B cell (primary cell): ENCODE measurements around the gene SLC1A2. TPM values are rescaled to one million over a fixed set of nuclear protein-coding genes. Genes with fewer than 3 reads are reported as not detected.

Experiments used
- ATAC-seq: fragments of 200-7000 bp; cut with Tn5 transposase; one replicate; pipeline ENCODE4 v1.10.0; 2021; ENCODE audit warnings: low read depth, mild to moderate bottlenecking, moderate number of reproducible peaks, moderate library complexity
- CTCF ChIA-PET: fragments of 350-600 bp; sonication (Branson Sonifier 250); formaldehyde crosslinking; loops from one replicate; lab custom pipeline; 2021; ENCODE audit warnings: antibody characterized with exemption, inconsistent platforms; lab: Charles Lee
- POLR2A ChIA-PET: fragments of 350-600 bp; sonication (Branson Sonifier 250); formaldehyde crosslinking; loops from one replicate; lab custom pipeline; 2021; ENCODE audit warnings: antibody characterized with exemption; lab: Charles Lee
- DNase-seq: peaks from one replicate; pipeline ENCODE4 v3.0.0; 2013
- H2AFZ ChIP-seq: 2 replicates; pipeline ENCODE4 v1.6.1; 2012; ENCODE audit warnings: mild to moderate bottlenecking, low read depth, low read length; ENCODE audit not compliant: insufficient read depth, poor library complexity, severe bottlenecking
- H3K27ac ChIP-seq, 2 donors: 1 replicate in 1 of 2; 2 replicates in 1 of 2; pipeline ENCODE4 v1.5.1; 2012 to 2013; ENCODE audit warnings: low read length in 2 of 2, mild to moderate bottlenecking in 2 of 2, moderate library complexity in 1 of 2
- H3K27me3 ChIP-seq, 4 experiments: fragments of 200-600 bp in 1 of 4; sonication (generic) in 1 of 4; replicated peaks in 1 of 4; 1 replicate in 2 of 4; 2 replicates in 2 of 4; pipeline versions ENCODE4 v1.6.1 to v1.7.0; 2013 to 2016; ENCODE audit warnings: low read length in 3 of 4, mild to moderate bottlenecking in 2 of 4, mixed read lengths in 1 of 4, moderate library complexity in 1 of 4; ENCODE audit not compliant: insufficient read depth in 4 of 4, control insufficient read depth in 3 of 4; ENCODE audit errors: control extremely low read depth in 1 of 4
- H3K36me3 ChIP-seq, 2 experiments: replicated peaks in 1 of 2; 1 replicate in 1 of 2; 2 replicates in 1 of 2; pipeline versions ENCODE4 v1.6.1 to v1.7.1; 2013; ENCODE audit warnings: low read length in 1 of 2; ENCODE audit not compliant: insufficient read depth in 2 of 2, control insufficient read depth in 1 of 2; ENCODE audit errors: control extremely low read depth in 1 of 2, extremely low read depth in 1 of 2
- H3K4me1 ChIP-seq, 2 donors: fragments of 200-600 bp in 1 of 2; sonication (generic) in 1 of 2; 1 replicate in 1 of 2; 2 replicates in 1 of 2; pipeline versions ENCODE4 v1.5.1 to v1.6.1; 2013 to 2017; ENCODE audit warnings: low read length in 2 of 2; ENCODE audit not compliant: control insufficient read depth in 2 of 2, insufficient read depth in 2 of 2
- H3K4me2 ChIP-seq: replicated peaks from 2 replicates; pipeline ENCODE3; 2012; ENCODE audit warnings: mild to moderate bottlenecking, low read depth, low read length; ENCODE audit not compliant: poor library complexity, severe bottlenecking
- H3K4me3 ChIP-seq, 5 experiments: fragments of 200-600 bp in 1 of 5; sonication (generic) in 1 of 5; 1 replicate in 3 of 5; 2 replicates in 2 of 5; pipeline versions ENCODE4 v1.5.1 to v1.7.0; 2011 to 2016; ENCODE audit warnings: low read length in 4 of 5, mild to moderate bottlenecking in 4 of 5, low read depth in 2 of 5, control low read depth in 1 of 5, moderate library complexity in 1 of 5; ENCODE audit not compliant: insufficient read depth in 1 of 5; ENCODE audit errors: control extremely low read depth in 1 of 5, extremely low read depth in 1 of 5
- H3K79me2 ChIP-seq: fragments of 200-600 bp; sonication (generic); one replicate; pipeline ENCODE4 v1.6.0; 2016; ENCODE audit warnings: low read length; ENCODE audit not compliant: control insufficient read depth, insufficient read depth
- H3K9ac ChIP-seq: fragments of 200-600 bp; sonication (generic); 2 replicates; pipeline ENCODE4 v1.6.1; 2017; ENCODE audit warnings: mild to moderate bottlenecking, low read length, moderate library complexity
- H3K9me3 ChIP-seq, 3 donors: one replicate each; pipeline versions ENCODE4 v1.6.1 to v1.7.1; 2013; ENCODE audit warnings: low read length in 2 of 3; ENCODE audit not compliant: control insufficient read depth in 2 of 3, insufficient read depth in 1 of 3; ENCODE audit errors: control extremely low read depth in 1 of 3
- H4K20me1 ChIP-seq: 2 replicates; pipeline ENCODE4 v1.6.0; 2012; ENCODE audit warnings: mild to moderate bottlenecking, low read length; ENCODE audit not compliant: insufficient read depth, control insufficient read depth, poor library complexity, severe bottlenecking
- H3K27ac Mint-ChIP-seq: one replicate; pipeline ENCODE4 v1.8.0; 2021; ENCODE audit warnings: mixed read lengths
- H3K27me3 Mint-ChIP-seq: one replicate; pipeline ENCODE4 v1.8.0; 2021; ENCODE audit warnings: mixed read lengths
- H3K4me1 Mint-ChIP-seq: one replicate; pipeline ENCODE4 v1.8.0; 2021; ENCODE audit warnings: mixed read lengths
- H3K4me3 Mint-ChIP-seq: one replicate; pipeline ENCODE4 v1.8.0; 2021; ENCODE audit warnings: mixed read lengths
- H3K9me3 Mint-ChIP-seq: one replicate; pipeline ENCODE4 v1.8.0; 2022; ENCODE audit warnings: mixed read lengths; ENCODE audit not compliant: insufficient read depth
- EZH2 ChIP-seq: IDR thresholded peaks from 2 replicates; pipeline ENCODE4 v1.6.1; 2012; ENCODE audit warnings: borderline replicate concordance, low read depth, mild to moderate bottlenecking, moderate library complexity, low read length; ENCODE audit not compliant: insufficient read depth, poor library complexity, severe bottlenecking
- WGBS: methylation state at CpG from one replicate; pipeline ENCODE4 v1.1.5; 2013; ENCODE audit warnings: missing lambda C conversion rate; ENCODE audit not compliant: insufficient coverage; 5-methylcytosine and 5-hydroxymethylcytosine counted together
- intact Hi-C: fragments of 100-400 bp; cut with micrococcal nuclease; formaldehyde crosslinking; loops from one replicate; pipeline ENCODE4 v1.10.0; 2022
- polyA plus RNA-seq: library from polyadenylated mRNA; depleted of rRNA; stranded (reverse); fragments of >200 nt; gene quantifications from 2 replicates; pipeline ENCODE4 v1.2.3, GENCODE V29; 2012
- total RNA-seq, 2 donors: library from RNA; stranded (reverse); fragments of 120-200 nt in 1 of 2; gene quantifications; 1 replicate in 1 of 2; 2 replicates in 1 of 2; pipeline versions ENCODE4 v1.2.3 to v1.2.4, GENCODE V29; 2013 to 2022
- TF ChIP-seq, protein P1 (sequence below): fragments of 200-600 bp; IDR thresholded peaks from one replicate; pipeline ENCODE4 v1.8.0; 2022; ENCODE audit warnings: antibody characterized with exemption, mild to moderate bottlenecking

SLC1A2 gene
- total and polyA plus RNA-seq, 2 donors (not counting 1 experiment from before 2014, with no cell fraction given), result not detected

DNA sequence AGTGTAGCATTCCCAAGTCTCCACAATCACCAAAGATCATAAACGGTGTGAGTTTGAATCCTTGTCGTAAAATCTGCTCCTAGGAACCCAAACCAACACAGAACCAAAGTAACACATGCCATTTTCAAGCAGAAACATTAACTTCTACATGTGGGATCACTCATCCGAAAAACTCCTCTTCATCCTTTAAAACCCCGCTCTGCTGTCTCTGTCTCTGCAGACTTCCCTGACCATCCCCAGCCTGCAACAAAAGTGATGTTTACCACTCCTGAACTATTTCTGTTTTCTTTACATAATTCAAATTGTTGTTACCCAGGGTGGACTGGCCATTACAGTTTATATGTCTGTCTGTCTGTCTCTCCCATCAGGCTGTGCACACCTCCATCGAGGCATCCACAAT, 54.0 kb downstream of the SLC1A2 start:
- ATAC-seq (no peak), DNase-seq (no peak)
- no peak overlapping the region for H3K27ac ChIP-seq
- no peak overlapping the region for H3K27ac Mint-ChIP-seq
- TF ChIP-seq EZH2, result no peak
- no peaks in the 10 kb centered on the region for H3K36me3 ChIP-seq
- POLR2A ChIA-PET, result no interaction called here
- H2AFZ ChIP-seq, result no peak overlapping the region
- H3K9me3 ChIP-seq, result peaks cover 0 to 4% (median 4%) of the 10 kb centered on the region in 3 donors
- H3K9ac ChIP-seq, result no peak overlapping the region
- H3K9me3 Mint-ChIP-seq, result peaks cover 2% of the 10 kb centered on the region
- H3K4me2 ChIP-seq, result no peak overlapping the region
- H3K27me3 Mint-ChIP-seq, result no peaks in the 10 kb centered on the region
- no peaks in the 10 kb centered on the region for H3K4me1 ChIP-seq
- intact Hi-C loops, result no loop called here
- no peak overlapping the region for H3K4me3 ChIP-seq
- no peaks in the 10 kb centered on the region for H3K79me2 ChIP-seq
- no peaks in the 10 kb centered on the region for H3K4me1 Mint-ChIP-seq
- H3K27me3 ChIP-seq, result peaks cover 0 to 3% (median 0%) of the 10 kb centered on the region in 4 experiments
- H3K4me3 Mint-ChIP-seq, result no peak overlapping the region
- CTCF ChIA-PET, result no interaction called here
- WGBS, result 92% methylated on average over 3 of the region's 5 CpGs
- H4K20me1 ChIP-seq, result no peaks in the 10 kb centered on the region

DNA sequence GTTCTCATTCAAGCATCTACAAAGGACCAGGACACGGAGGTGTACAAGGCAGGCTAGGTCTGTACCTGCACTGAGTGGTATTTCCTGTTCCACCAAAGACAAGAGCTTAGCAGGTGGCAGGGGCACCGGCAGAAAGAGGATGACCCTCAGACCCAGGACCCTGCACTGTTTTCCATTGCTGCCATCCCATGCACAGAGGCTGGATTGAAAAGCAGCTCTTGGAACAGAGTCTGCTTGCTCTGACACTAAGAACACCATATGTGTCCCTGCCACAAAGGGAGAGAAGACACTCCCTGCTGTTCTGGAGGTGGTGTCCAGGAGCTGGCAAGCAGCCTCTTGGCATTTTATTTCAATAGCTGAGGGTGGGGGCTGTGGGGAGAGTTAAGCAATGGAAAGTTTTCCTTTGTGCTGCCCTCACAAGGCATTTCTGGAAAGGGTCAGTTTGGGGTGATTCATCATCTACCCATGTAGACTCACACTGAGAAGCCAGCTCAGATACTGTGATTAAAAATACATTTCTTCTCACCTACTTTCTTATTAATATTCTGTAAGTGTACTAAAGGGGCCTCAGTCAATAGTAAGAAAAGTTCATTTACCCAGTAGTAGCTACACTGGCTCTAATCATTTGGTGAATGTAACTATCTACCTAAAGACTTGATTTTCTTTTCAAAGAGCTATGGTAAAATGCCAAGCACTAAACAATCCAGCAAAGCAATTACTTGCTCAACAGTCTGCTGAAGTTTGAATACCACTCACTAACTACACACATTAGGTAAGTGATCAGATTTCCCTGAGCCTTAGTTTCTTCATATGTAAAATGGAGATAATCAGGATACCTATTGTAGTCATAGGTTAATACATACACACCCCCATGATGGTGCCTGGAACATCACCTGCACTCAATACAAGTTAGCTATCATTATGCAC, 55.2 kb downstream of the SLC1A2 start:
- Histone ChIP-seq H3K27ac (no peak overlapping the region), H3K79me2 (no peaks in the 10 kb centered on the region), H3K9me3 (peaks cover 0 to 4% (median 4%) of the 10 kb centered on the region in 3 donors), H4K20me1 (no peaks in the 10 kb centered on the region), H3K4me2 (no peak overlapping the region), H3K4me3 (no peak overlapping the region), H2AFZ (no peak overlapping the region), H3K4me1 (no peaks in the 10 kb centered on the region), H3K9ac (no peak overlapping the region), H3K36me3 (no peaks in the 10 kb centered on the region), H3K27me3 (peaks cover 0 to 3% (median 0%) of the 10 kb centered on the region in 4 experiments)
- H3K27ac Mint-ChIP-seq, result no peak overlapping the region
- H3K9me3 Mint-ChIP-seq, result peaks cover 2% of the 10 kb centered on the region
- intact Hi-C loops, result no loop called here
- no peaks in the 10 kb centered on the region for H3K27me3 Mint-ChIP-seq
- ATAC-seq, result no peak
- WGBS, result 100% methylated on average over 1 of the region's 2 CpGs
- ChIA-PET POLR2A (no interaction called here), CTCF (interaction anchor here (1.0 to 1.5 kb wide), 3 partner anchors 28 to 438 kb away, joined by 3 to 4 read pairs (median 4); no protein-coding TSS in a partner anchor)
- no peak for DNase-seq
- TF ChIP-seq, protein P1, sequence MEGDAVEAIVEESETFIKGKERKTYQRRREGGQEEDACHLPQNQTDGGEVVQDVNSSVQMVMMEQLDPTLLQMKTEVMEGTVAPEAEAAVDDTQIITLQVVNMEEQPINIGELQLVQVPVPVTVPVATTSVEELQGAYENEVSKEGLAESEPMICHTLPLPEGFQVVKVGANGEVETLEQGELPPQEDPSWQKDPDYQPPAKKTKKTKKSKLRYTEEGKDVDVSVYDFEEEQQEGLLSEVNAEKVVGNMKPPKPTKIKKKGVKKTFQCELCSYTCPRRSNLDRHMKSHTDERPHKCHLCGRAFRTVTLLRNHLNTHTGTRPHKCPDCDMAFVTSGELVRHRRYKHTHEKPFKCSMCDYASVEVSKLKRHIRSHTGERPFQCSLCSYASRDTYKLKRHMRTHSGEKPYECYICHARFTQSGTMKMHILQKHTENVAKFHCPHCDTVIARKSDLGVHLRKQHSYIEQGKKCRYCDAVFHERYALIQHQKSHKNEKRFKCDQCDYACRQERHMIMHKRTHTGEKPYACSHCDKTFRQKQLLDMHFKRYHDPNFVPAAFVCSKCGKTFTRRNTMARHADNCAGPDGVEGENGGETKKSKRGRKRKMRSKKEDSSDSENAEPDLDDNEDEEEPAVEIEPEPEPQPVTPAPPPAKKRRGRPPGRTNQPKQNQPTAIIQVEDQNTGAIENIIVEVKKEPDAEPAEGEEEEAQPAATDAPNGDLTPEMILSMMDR, result no peak
- no peak for TF ChIP-seq EZH2
- H3K4me3 Mint-ChIP-seq, result no peak overlapping the region
- no peaks in the 10 kb centered on the region for H3K4me1 Mint-ChIP-seq
